SKM-1 treated with dmso at 0.1 percent for 144 hours (cell line): Measurements from ENCODE around the gene CD8B.
A peak's percentile ranks its signal among the peaks of the same experiment; 100 is the strongest.
"Not testable (repeated sequence)": the region's sequence is repeated elsewhere in the genome, so short reads cannot be mapped to it uniquely, and the experiment has no call there.

Source experiments
- DNase-seq: peaks from one replicate; lab custom pipeline; 2025; ENCODE audit not compliant: unreplicated experiment; lab: John Stamatoyannopoulos, UW

The CD8B gene

GRCh38 chr2:86861628-86862379 lies at the start of gene CD8B:
Gene CD8B (minus strand): TSS chr2:86861886. CDS start chr2:86861865, 21 bp downstream.
- not testable (repeated sequence) for DNase-seq

GRCh38 chr2:86905868-86906267 lies 44.2 kb upstream of the CD8B start:
- not testable (repeated sequence) for DNase-seq

GRCh38 chr2:86900687-86901086 lies 39.0 kb upstream of the CD8B start:
- not testable (repeated sequence) for DNase-seq

- DNase-seq: not testable (repeated sequence)
These were observed 24.3 kb upstream of the CD8B start for GRCh38 chr2:86886026-86886425.

- DNase-seq: not testable (repeated sequence)
These were observed 21.2 kb upstream of the CD8B start for GRCh38 chr2:86882865-86883264.

GRCh38 chr2:86882118-86882665 lies 20.5 kb upstream of the CD8B start:
- DNase-seq: not testable (repeated sequence)

- DNase-seq: not testable (repeated sequence)
These were observed 17.3 kb upstream of the CD8B start for GRCh38 chr2:86878986-86879385.

GRCh38 chr2:86870941-86871340 lies 9.3 kb upstream of the CD8B start:
- not testable (repeated sequence) for DNase-seq

- not testable (repeated sequence) for DNase-seq
These were observed 7.3 kb upstream of the CD8B start for GRCh38 chr2:86868895-86869468.

GRCh38 chr2:86862380-86862703 lies 656 bp upstream of the CD8B start:
- DNase-seq: not testable (repeated sequence)

GRCh38 chr2:86861175-86861574 lies 511 bp downstream of the CD8B start:
- DNase-seq: not testable (repeated sequence)

GRCh38 chr2:86860573-86860972 lies 1.1 kb downstream of the CD8B start:
- not testable (repeated sequence) for DNase-seq

- not testable (repeated sequence) for DNase-seq
These were observed 4.0 kb downstream of the CD8B start for GRCh38 chr2:86857688-86858087.

GRCh38 chr2:86856498-86856897 lies 5.2 kb downstream of the CD8B start:
- not testable (repeated sequence) for DNase-seq

GRCh38 chr2:86855981-86856380 lies 5.7 kb downstream of the CD8B start:
- DNase-seq: not testable (repeated sequence)

GRCh38 chr2:86851581-86851980 lies 10.1 kb downstream of the CD8B start:
- not testable (repeated sequence) for DNase-seq

GRCh38 chr2:86842607-86843234 lies 19.0 kb downstream of the CD8B start:
- DNase-seq: not testable (repeated sequence)

GRCh38 chr2:86841330-86841729 lies 20.4 kb downstream of the CD8B start:
- not testable (repeated sequence) for DNase-seq

- not testable (repeated sequence) for DNase-seq
These were observed 21.7 kb downstream of the CD8B start for GRCh38 chr2:86839871-86840548.

GRCh38 chr2:86839455-86839854 lies 22.2 kb downstream of the CD8B start:
- not testable (repeated sequence) for DNase-seq

GRCh38 chr2:86837714-86838113 lies 24.0 kb downstream of the CD8B start:
- peak; percentile 3 for DNase-seq
